ENCODE results near the gene PLA2G2A.
"Not testable (repeated sequence)": the region's sequence is repeated elsewhere in the genome, so short reads cannot be mapped to it uniquely, and the experiment has no call there.

Gene PLA2G2A

DNA sequence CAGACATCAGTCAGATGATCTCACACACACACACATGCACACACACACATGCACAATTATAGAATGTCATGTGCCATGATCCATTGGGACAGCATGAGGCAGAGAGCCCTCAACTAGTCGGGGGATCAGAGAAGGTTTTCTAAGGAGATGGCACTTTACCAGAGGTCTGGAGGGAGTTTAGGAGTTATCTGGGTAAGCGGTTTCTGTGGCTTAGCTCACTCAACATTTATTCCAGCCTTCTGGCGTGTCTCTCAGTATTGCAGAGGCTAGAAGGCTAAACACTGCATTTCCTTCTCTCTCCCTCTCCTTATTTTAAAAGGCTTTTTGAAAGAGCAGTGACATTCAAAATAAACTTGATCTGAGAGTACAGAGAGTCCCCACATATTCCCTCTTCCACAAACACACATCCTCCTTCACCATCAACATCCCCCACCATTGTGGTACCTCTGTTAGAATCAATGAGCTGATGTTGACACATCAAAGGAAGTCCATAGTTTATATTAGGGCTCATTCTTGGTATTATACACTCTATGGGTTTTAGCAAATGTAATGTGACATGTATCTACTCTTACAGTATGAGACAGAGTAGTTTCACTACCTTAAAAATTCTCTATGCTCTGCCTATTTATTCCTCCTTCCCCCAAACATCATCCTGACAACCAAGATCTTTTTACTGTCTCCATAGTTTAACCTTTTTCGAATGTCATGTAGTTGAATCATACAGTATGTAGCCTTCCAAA lies 9.0 kb upstream of the PLA2G2A start:
- Histone ChIP-seq H3K4me3 (ENCODE audit: low read depth, low read length, poor library complexity, severe bottlenecking) (no peak overlapping the region), H3K79me2 (ENCODE audit: insufficient read depth, low read length) (no peaks in the 10 kb centered on the region), H3K27ac (ENCODE audit: low read depth, low read length, poor library complexity, severe bottlenecking) (no peak overlapping the region), H3K27me3 (ENCODE audit: insufficient read depth, low read length) (no peaks in the 10 kb centered on the region), H3K36me3 (ENCODE audit: insufficient read depth, low read length) (no peaks in the 10 kb centered on the region), H3K4me2 (ENCODE audit: low read length) (no peak overlapping the region), H3K9me3 (ENCODE audit: low read length) (no peaks in the 10 kb centered on the region), H3K9ac (ENCODE audit: low read length) (no peak overlapping the region), H3K4me1 (ENCODE audit: insufficient read depth, low read length, severe bottlenecking) (no peaks in the 10 kb centered on the region), H2AFZ (ENCODE audit: low read length) (no peak overlapping the region), H3K9me2 (ENCODE audit: low read depth, low read length) (no peaks in the 10 kb centered on the region), H3F3A (ENCODE audit: insufficient read depth, low read length) (no peaks in the 10 kb centered on the region), H4K20me1 (ENCODE audit: insufficient read depth, low read length) (no peaks in the 10 kb centered on the region)
- TF ChIP-seq, protein P1, sequence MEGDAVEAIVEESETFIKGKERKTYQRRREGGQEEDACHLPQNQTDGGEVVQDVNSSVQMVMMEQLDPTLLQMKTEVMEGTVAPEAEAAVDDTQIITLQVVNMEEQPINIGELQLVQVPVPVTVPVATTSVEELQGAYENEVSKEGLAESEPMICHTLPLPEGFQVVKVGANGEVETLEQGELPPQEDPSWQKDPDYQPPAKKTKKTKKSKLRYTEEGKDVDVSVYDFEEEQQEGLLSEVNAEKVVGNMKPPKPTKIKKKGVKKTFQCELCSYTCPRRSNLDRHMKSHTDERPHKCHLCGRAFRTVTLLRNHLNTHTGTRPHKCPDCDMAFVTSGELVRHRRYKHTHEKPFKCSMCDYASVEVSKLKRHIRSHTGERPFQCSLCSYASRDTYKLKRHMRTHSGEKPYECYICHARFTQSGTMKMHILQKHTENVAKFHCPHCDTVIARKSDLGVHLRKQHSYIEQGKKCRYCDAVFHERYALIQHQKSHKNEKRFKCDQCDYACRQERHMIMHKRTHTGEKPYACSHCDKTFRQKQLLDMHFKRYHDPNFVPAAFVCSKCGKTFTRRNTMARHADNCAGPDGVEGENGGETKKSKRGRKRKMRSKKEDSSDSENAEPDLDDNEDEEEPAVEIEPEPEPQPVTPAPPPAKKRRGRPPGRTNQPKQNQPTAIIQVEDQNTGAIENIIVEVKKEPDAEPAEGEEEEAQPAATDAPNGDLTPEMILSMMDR (IDR thresholded peaks at IDR 0.05; ENCODE audit: low read length), result no peak

DNA sequence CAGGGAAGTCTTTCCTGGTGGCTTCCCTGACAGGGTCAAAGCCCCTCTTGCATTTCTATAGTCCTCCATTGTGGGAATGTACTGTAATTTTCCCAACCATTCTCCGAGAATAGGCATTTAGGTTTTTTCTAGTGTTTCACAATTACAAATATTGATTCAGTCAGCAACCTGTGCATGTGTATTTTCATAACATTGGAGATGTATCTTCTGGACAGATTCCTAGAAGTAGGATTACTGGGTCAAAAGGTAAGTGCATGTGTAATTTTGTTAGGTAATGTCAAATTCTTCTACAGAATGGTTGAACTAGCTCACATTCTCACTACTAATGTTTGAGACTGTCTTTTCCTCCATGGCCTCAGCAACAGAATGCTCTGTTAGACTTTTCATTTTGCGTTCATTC lies 8.3 kb upstream of the PLA2G2A start:
- no peaks in the 10 kb centered on the region for H3K4me1 ChIP-seq (ENCODE audit: insufficient read depth, low read length, severe bottlenecking)
- H3K9ac ChIP-seq (ENCODE audit: low read length), result no peak overlapping the region
- H3K4me3 ChIP-seq (ENCODE audit: low read depth, low read length, poor library complexity, severe bottlenecking), result no peak overlapping the region
- no peaks in the 10 kb centered on the region for H4K20me1 ChIP-seq (ENCODE audit: insufficient read depth, low read length)
- no peaks in the 10 kb centered on the region for H3K36me3 ChIP-seq (ENCODE audit: insufficient read depth, low read length)
- no peaks in the 10 kb centered on the region for H3K9me2 ChIP-seq (ENCODE audit: low read depth, low read length)
- no peak overlapping the region for H3K4me2 ChIP-seq (ENCODE audit: low read length)
- TF ChIP-seq EZH2 (IDR thresholded peaks at IDR 0.05; ENCODE audit: borderline replicate concordance, low read length), result no peak
- TF ChIP-seq, protein P1 (IDR thresholded peaks at IDR 0.05; ENCODE audit: low read length), result no peak
- H3K9me3 ChIP-seq (ENCODE audit: low read length), result no peaks in the 10 kb centered on the region
- H3K27me3 ChIP-seq (ENCODE audit: insufficient read depth, low read length), result no peaks in the 10 kb centered on the region
- H3K27ac ChIP-seq (ENCODE audit: low read depth, low read length, poor library complexity, severe bottlenecking), result no peak overlapping the region
- H3F3A ChIP-seq (ENCODE audit: insufficient read depth, low read length), result no peaks in the 10 kb centered on the region
- H2AFZ ChIP-seq (ENCODE audit: low read length), result no peak overlapping the region
- H3K79me2 ChIP-seq (ENCODE audit: insufficient read depth, low read length), result no peaks in the 10 kb centered on the region

DNA sequence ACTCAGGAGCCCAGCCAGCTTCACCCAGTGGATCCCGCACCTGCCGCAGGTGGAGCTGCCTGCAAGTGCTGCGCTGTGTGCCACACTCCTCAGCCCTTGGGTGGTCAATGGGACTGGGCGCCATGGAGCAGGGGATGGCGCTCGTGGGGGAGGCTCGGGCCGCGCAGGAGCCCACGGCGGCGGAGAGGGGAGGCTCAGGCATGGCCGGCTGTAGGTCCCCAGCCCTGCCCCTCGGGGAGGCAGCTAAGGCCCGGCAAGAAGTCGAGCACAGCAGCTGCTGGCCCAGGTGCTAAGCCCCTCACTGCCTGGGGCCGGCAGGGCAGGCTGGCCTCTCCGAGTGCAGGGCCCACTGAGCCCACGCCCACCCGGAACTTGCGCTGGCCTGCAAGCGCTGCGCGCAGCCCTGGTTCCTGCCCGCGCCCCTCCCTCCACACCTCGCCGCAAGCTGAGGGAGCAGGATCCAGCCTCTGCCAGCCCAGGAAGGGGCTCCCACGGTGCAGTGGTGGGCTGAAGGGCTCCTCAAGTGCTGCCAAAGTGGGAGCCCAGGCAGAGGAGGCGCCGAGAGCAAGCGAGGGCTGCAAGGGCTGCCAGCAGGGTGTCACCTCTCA lies 5.1 kb upstream of the PLA2G2A start:
- H3K9me3 ChIP-seq (ENCODE audit: low read length); H3K9ac ChIP-seq (ENCODE audit: low read length); H3K9me2 ChIP-seq (ENCODE audit: low read depth, low read length): not testable (repeated sequence)

More for the DNA sequence above, 5.1 kb upstream of the PLA2G2A start:
- not testable (repeated sequence) for H4K20me1 ChIP-seq (ENCODE audit: insufficient read depth, low read length); H3K4me3 ChIP-seq (ENCODE audit: low read depth, low read length, poor library complexity, severe bottlenecking); H3K27me3 ChIP-seq (ENCODE audit: insufficient read depth, low read length); H3K27ac ChIP-seq (ENCODE audit: low read depth, low read length, poor library complexity, severe bottlenecking); H2AFZ ChIP-seq (ENCODE audit: low read length); H3K79me2 ChIP-seq (ENCODE audit: insufficient read depth, low read length); H3K4me2 ChIP-seq (ENCODE audit: low read length); H3K4me1 ChIP-seq (ENCODE audit: insufficient read depth, low read length, severe bottlenecking); H3F3A ChIP-seq (ENCODE audit: insufficient read depth, low read length); H3K36me3 ChIP-seq (ENCODE audit: insufficient read depth, low read length)

Measured in OCI-LY1 (cell line).